ENCODE data around the gene ESR1.
"Not testable (repeated sequence)": the region's sequence is repeated elsewhere in the genome, so short reads cannot be mapped to it uniquely, and the experiment has no call there.

ESR1 gene

DNA sequence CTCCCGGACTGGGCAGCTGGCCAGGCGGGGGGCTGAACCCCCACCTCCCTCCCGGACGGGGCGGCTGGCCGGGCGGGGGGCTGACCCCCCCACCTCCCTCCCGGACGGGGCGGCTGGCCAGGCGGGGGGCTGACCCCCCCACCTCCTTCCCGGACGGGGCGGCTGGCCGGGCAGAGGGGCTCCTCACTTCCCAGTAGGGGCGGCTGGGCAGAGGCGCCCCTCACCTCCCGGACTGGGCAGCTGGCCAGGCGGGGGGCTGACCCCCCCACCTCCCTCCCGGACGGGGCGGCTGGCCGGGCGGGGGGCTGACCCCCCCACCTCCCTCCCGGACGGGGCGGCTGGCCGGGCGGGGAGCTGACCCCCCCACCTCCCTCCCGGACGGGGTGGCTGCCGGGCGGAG is 91.7 kb downstream of the ESR1 start:
- DNase-seq (ENCODE audit: low read depth) = not testable (repeated sequence)

DNA sequence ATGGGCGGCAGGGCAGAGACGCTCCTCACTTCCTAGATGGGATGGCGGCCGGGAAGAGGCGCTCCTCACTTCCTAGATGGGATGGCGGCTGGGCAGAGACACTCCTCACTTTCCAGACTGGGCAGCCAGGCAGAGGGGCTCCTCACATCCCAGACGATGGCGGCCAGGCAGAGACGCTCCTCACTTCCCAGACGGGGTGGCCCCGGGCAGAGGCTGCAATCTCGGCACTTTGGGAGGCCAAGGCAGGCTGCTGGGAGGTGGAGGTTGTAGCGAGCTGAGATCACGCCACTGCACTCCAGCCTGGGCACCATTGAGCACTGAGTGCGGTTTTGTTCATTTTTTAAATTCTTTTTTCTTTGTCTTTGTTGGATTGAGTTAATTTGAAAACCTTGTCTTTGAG is 92.3 kb downstream of the ESR1 start:
- not testable (repeated sequence) for DNase-seq (ENCODE audit: low read depth)

DNA sequence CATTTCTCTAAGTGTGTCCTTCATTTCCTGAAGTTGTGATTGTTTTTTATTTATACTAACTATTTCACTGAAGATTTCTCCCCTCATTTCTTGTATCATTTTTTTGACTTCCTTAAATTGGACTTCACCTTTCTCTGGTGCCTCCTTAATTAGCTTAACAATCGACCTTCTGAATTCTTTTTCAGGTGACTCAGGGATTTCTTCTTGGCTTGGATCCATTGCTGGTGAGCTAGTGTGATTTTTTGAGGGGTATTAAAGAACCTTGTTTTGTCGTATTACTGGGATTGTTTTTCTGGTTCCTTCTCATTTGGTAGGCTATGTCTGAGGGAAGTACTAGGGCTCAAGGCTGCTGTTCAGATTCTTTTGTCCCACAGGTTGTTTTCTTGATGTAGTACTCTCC is 92.8 kb downstream of the ESR1 start:
- DNase-seq (ENCODE audit: low read depth) = no peak

DNA sequence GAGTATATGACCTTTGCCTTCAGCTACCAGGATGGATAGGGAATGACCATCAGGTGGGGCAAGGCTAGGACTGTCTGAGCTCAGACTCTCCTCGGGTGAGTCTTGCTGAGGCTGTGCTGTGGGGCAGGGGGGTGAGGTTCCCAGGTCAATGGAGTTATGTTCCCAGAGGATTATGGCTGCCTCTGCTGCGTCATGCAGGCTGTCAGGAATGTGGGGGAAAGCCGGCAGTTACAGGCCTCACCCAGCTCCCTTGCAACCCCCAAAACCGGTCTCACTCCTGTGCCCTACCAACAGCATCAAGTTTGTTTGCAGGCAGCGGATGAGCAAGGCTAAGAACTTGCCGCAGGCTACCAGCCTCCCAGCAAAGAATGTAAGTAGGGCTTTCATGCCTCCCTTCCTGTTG is 93.5 kb downstream of the ESR1 start:
- DNase-seq (ENCODE audit: low read depth) = no peak

DNA sequence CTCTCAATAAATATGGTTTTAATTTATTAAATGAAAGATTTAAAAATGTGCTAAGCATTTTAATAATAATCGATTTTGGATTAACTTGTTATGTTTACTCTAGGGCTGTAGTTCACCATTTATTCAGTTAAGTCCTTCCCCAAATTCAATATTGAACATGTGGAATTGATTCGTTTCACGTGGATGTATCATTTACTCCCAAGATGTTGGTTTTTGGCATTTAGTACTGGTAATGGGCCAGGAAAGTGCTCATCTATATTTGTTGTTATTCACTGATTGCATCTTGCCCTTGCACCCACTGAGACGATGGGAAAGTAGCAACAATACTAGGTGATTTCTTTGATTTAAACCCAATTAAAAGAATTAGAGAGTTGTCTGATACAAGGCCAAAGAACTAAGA is 97.1 kb downstream of the ESR1 start:
- no peak for DNase-seq (ENCODE audit: low read depth)

GRCh38 chr6:151905072-151905471 is 97.6 kb downstream of the ESR1 start:
- DNase-seq (ENCODE audit: low read depth) = no peak

DNA sequence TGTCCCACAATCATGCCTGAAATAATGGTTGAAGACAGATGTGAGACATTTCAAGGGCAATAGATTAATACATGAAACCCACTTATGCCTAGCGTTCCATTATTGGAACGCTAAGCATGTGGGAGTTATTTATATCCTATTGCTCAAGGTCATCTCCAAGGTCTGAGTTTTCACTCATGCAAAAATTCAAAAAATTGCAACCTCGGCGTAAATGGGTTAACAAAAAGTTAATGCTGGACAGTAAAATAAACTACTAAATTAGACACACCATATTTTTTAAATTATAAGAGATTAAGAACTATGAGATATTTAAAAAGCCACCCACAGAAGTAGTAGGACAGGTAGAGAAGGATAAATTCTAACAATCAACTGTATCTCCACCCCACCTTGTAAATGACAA is 98.4 kb downstream of the ESR1 start:
- DNase-seq (ENCODE audit: low read depth) = no peak

- no peak for DNase-seq (ENCODE audit: low read depth)
These were observed 103.9 kb downstream of the ESR1 start for GRCh38 chr6:151911401-151911800.

GRCh38 chr6:151914484-151914883 is 107.0 kb downstream of the ESR1 start:
- DNase-seq (ENCODE audit: low read depth) = no peak

DNA sequence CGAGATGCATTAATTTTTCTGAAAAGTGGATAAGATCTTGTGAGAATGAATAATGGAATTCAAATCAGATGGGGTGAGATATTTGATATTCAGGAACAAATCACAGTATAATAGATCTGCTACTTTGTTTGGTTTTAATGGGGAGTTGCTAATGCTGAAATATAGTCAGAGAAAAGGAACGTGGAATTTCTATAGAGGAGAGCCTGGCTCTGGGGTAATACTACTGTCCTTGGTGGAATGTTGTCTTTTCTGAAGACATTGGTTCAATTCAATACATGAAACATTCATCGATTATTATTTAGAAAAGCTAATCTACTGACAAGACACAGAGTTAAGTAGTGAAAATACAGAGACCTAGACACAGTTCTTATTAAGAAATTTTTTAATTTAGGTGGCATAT is 108.6 kb downstream of the ESR1 start:
- DNase-seq (ENCODE audit: low read depth) = no peak

DNA sequence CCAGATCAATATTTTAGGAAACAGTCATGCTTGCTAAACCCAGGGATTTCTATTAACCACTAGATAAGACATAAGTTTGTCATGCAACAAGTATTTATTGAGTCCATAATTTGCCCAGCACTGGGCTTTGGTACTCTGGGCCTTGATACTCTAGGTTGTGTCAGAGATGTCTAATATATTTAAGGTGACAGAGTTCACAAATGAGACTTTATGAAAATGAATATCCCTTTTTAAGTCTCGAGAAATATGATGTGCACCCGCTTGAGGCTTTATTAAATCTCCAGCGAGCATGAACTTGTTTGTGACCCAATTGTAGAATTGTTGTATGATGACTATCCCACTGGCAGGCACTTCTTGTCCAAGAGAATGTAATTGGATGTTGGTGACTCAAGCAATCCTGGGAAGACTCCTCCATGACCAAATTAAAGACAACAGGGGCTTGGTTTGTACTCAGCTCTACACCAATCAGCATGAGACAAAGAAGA is 109.2 kb downstream of the ESR1 start:
- no peak for DNase-seq (ENCODE audit: low read depth)

- DNase-seq (ENCODE audit: low read depth) = no peak
These were observed 110.2 kb downstream of the ESR1 start for GRCh38 chr6:151917531-151918329.

- no peak for DNase-seq (ENCODE audit: low read depth)
These were observed 132.8 kb downstream of the ESR1 start for GRCh38 chr6:151940307-151940706.

DNA sequence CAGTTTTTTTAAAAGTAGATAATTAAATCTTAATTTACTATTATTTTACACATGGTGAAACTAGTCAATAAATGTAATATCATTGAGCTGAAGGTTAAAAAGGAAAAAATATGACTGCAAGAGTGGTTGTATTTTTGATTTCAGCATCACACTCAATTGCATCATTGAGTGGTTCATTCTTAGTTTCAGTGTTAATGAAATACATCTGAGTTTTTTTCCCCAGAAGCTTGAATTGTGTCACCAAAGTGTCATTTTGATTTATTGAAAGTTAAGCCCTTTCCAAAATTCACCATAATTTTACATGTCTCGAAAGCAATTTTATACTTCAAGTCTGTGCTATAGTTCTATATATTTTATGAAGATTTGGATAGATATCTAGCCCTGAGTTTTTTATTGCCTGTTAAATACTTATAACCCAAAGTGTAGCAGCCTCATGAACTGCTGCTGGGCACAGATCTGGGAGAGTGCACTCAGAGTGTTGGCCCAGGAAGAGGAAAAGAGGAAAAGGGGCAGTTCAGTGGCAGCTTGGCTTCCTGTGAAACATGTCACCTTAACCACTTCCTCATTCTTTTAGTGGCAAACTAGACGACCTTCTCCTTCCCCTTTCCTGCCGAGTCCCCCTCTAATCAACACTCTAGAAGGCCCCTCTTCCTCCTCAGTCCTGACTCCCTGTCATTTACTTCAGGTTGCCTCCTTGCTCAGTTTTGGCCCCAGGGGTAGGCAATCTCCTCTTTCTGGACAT is 140.7 kb downstream of the ESR1 start:
- no peak for DNase-seq (ENCODE audit: low read depth)

GRCh38 chr6:151958332-151958731 is 150.8 kb downstream of the ESR1 start:
- no peak for DNase-seq (ENCODE audit: low read depth)

GRCh38 chr6:151959086-151959485 is 151.6 kb downstream of the ESR1 start:
- DNase-seq (ENCODE audit: low read depth) = no peak

GRCh38 chr6:151961809-151962208 is 154.3 kb downstream of the ESR1 start:
- no peak for DNase-seq (ENCODE audit: low read depth)

DNA sequence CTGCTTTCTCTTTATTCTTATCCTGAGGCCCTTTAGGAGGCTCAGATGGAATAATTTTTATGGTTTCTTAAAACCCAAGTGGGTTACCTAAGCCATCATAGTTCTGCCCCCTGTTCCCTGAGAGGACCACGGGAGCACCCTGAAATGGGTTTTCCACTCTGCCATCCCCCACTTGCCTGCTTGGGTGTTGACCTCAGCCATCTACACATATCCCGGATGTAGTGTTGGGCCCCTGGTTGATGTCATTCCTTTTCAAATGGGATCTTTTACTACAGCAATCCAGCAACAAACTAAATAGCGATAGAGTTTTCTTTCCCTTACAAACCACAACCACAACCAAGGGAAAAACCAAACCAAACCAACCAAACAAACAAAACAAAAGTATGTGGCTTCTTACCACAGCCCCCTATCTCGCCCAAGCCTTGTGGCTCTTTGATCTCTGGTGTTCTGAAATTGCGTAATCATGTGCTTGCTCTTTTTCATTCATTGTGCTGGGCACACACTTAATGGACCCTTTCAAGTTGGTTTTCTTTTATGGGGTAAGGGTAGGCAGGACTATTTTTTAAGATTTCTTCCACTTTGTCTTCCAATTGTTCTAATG is 154.9 kb downstream of the ESR1 start:
- peak; percentile 17 for DNase-seq (ENCODE audit: low read depth)

DNA sequence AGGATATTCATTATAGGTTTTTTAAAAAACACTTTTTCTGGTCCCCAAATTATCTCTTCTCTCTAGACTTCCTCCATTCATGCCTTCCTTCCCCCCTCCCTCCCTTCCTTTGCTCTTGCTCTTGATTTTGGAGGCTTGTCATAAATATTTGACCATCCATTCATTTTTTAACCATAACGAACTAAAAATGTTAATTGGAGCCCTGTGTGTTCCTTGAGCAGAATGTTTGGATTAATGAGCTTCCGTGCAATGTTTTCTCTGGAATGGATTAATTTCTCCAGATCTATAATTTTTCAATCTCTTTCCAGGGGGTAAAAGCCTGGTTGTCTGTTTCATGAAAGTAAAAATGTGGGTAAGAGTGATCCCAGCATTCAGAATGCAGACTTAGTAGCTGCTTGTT is 155.5 kb downstream of the ESR1 start:
- DNase-seq (ENCODE audit: low read depth) = no peak

GRCh38 chr6:151964412-151964811 is 156.9 kb downstream of the ESR1 start:
- not testable (repeated sequence) for DNase-seq (ENCODE audit: low read depth)

GRCh38 chr6:151974061-151974617 is 166.7 kb downstream of the ESR1 start:
- DNase-seq (ENCODE audit: low read depth) = no peak

DNA sequence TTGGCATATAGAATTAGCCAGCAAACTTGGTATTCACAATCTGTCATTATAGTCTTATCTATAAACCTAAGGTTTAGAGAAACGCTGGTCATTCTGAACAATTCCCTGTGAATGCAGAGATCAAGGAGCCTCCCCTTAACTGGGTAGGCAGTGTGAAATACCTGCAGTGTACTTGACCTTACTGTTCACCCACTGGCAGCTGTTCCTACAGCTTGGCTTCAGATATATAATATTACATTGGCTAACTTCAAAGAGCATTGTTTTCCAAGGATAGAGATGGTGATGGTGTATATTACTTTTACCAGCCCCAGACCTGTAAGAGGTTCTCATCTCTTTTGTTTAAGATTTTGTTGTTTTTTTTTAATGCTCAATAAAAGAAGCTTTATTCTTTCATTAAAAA is 168.3 kb downstream of the ESR1 start:
- no peak for DNase-seq (ENCODE audit: low read depth)

DNA sequence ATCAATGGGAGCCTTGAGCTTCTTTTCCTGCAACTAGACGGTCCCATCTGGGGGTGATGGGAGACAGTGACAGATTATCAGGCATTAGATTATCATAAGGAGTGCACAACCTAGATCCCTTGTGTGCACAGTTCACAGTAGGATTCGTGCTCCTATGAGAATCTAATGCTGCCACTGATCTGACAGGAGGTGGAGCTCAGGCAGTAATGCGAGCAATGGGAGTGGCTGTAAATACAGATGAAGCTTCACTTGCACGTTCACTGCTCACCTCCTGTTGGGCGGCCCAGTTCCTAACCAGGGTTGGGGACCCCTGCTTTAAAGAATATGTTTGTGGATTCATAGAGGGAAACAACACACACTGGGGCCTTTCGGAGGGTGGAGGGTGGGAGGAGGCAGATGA is 180.7 kb downstream of the ESR1 start:
- not testable (repeated sequence) for DNase-seq (ENCODE audit: low read depth)

All from CMK (cell line).